GM21576 (cell line): ENCODE data around the gene RLN3.
"Not testable (repeated sequence)": the region's sequence is repeated elsewhere in the genome, so short reads cannot be mapped to it uniquely, and the experiment has no call there.

Source experiments
- ATAC-seq: cut with Tn5 transposase; IDR thresholded peaks from one replicate; pipeline ENCODE4 v1.9.1; 2021; ENCODE audit warnings: mild to moderate bottlenecking, moderate library complexity; ENCODE audit not compliant: unreplicated experiment

RLN3 gene

GRCh38 chr19:14019739-14020138 lies 8.2 kb upstream of the RLN3 start:
- not testable (repeated sequence) for ATAC-seq

- ATAC-seq, result no peak
Observed at GRCh38 chr19:14021474-14021873, 6.5 kb upstream of the RLN3 start.

- no peak for ATAC-seq
Observed at GRCh38 chr19:14022469-14022868, 5.5 kb upstream of the RLN3 start.

- ATAC-seq, result no peak
Observed at GRCh38 chr19:14023404-14024235, 4.3 kb upstream of the RLN3 start.

GRCh38 chr19:14026652-14027192 lies 1.2 kb upstream of the RLN3 start:
- not testable (repeated sequence) for ATAC-seq

GRCh38 chr19:14028901-14029300 lies 953 bp downstream of the RLN3 start:
- ATAC-seq, result no peak

- ATAC-seq, result no peak
Observed at GRCh38 chr19:14030997-14031718, 3.2 kb downstream of the RLN3 start.

GRCh38 chr19:14031719-14032480 lies 4.0 kb downstream of the RLN3 start, which contains the start of gene IL27RA:
TSS of gene IL27RA (plus strand) at chr19:14031762. CDS start at chr19:14031873, 111 bp downstream.
- peak; percentile 49 for ATAC-seq

- no peak for ATAC-seq
Observed at GRCh38 chr19:14033946-14034345, 6.0 kb downstream of the RLN3 start.

- ATAC-seq, result not testable (repeated sequence)
Observed at GRCh38 chr19:14035159-14035558, 7.2 kb downstream of the RLN3 start.

- ATAC-seq, result no peak
Observed at GRCh38 chr19:14035706-14036105, 7.8 kb downstream of the RLN3 start.

- ATAC-seq, result no peak
Observed at GRCh38 chr19:14039181-14039580, 11.2 kb downstream of the RLN3 start.

- ATAC-seq, result not testable (repeated sequence)
Observed at GRCh38 chr19:14042659-14043608, 15.0 kb downstream of the RLN3 start.

GRCh38 chr19:14047866-14048265 lies 19.9 kb downstream of the RLN3 start:
- ATAC-seq, result not testable (repeated sequence)

GRCh38 chr19:14048443-14049153 lies 20.6 kb downstream of the RLN3 start:
- ATAC-seq, result no peak

GRCh38 chr19:14050512-14050911 lies 22.6 kb downstream of the RLN3 start:
- no peak for ATAC-seq

GRCh38 chr19:14050961-14051360 lies 23.0 kb downstream of the RLN3 start:
- not testable (repeated sequence) for ATAC-seq

GRCh38 chr19:14051980-14052379 lies 24.0 kb downstream of the RLN3 start:
- ATAC-seq, result no peak

GRCh38 chr19:14052470-14052869 lies 24.5 kb downstream of the RLN3 start:
- no peak for ATAC-seq
